Amniotic stem cell (primary cell): ENCODE results near the gene RPS6KA2.
"Not testable (repeated sequence)": the region's sequence is repeated elsewhere in the genome, so short reads cannot be mapped to it uniquely, and the experiment has no call there.

Experiments
- DNase-seq: peaks from one replicate; lab custom pipeline; 2025; lab: John Stamatoyannopoulos, UW

RPS6KA2 gene

DNA sequence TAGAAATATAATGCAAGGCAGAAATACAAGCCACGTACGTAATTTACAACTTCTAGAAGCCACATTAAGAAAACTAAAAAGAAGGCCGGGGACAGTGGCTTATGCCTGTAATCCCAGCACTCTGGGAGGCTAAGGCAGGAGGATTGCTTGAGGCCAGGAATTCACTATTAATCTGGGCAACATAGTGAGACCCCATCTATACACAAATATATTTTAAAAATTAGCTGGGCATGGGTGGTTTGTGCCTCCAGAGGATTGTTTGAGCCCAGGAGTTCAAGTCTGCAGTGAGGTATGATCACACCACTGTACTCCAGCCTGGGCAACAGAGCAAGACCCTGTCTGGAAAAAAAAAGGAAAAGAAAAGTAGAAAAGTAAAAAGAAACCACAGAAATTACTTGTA is 256.6 kb downstream of the RPS6KA2 start:
- no peak for DNase-seq

DNA sequence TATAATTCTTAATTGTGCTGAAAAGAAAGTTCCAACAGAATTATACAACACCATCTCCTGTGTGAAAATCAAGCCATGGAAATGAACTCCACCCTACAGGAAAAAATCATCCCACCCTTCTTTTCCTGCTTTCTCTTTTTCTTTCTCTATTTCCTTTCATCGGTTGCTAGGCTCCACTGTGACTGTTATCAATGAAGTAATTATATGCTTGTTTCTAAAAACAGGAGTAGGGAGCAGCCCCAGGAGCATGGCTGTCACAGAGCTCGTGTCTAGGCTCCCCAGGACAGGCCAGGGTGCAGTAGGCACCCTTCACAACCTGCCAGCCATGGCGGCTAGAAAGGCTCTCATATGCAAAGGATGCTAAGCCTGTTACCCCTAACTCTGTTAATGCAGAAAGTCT is 257.3 kb downstream of the RPS6KA2 start:
- no peak for DNase-seq

DNA sequence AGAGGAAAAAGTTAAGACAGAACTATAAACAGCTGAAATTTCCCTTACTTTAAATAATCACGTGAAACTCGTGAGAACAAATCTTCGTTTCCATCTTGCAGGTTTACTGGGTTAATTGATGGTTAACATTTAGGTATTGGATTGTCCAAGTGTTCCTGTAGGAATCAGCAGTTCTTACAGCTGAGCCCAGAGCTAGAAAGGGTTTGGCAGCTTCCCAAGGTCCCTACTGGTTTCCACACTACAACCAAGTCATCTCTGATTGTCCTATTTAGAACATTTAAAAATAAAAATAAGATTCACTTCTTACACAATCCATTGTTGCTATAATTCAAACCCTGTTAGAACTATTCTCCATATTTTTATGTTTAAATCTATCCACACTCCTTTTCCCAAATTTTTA is 260.1 kb downstream of the RPS6KA2 start:
- no peak for DNase-seq

DNA sequence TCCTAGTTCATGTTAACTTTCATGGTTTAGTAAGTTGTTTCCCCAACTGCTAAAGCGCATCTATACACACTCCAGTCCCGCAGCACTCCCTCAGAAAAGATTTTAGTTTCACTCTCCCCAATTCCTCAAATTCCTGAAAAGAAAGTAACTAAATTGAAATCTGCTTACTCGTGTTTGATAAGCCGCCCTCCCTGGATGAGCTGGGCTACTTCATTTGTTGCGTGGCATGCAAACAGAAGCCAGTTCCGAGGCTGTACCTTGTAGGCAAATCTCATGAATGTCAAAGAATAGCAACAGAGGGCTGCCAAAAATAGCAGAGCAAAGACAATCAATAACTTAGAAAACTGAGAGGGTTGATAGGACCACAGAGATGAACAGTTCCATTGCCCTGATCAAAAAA is 261.2 kb downstream of the RPS6KA2 start:
- DNase-seq = no peak

DNA sequence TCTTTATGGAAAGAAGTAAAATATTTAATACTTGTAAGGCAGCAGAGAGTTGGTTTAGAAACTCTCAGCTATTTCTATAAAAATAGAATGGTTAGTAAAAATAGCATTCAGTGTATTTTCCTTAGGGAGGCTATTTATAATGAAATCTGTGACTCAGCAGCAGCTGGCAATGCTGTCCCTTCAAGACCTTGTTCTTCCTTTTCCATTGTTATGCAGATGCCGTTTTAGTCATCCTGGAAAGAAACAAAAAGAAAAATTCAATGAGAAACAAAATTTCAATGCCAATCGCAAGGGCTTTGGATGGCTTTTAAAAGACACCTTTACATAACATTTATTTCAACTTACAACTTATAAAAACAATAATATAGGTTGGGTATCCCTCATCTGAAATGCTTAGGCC is 261.8 kb downstream of the RPS6KA2 start:
- no peak for DNase-seq

DNA sequence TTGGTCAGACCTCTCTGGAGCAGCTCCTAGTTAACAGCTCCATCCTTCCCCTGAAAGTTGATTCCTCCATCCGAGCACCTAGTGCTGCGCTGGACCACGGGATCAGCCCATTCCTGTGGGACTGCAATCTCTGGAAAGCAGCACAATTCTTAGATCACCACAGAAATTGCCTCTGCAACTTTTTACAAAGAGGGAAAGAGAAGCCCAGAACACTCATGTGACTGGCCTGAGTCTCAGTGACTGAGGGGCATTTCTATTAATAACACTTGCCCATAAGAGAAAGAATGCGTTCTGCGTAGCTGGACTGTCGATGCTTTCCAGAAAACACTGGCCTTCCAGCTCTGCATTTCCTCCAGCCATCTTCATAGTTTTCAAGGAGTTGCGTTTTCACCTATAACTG is 262.6 kb downstream of the RPS6KA2 start:
- no peak for DNase-seq

DNA sequence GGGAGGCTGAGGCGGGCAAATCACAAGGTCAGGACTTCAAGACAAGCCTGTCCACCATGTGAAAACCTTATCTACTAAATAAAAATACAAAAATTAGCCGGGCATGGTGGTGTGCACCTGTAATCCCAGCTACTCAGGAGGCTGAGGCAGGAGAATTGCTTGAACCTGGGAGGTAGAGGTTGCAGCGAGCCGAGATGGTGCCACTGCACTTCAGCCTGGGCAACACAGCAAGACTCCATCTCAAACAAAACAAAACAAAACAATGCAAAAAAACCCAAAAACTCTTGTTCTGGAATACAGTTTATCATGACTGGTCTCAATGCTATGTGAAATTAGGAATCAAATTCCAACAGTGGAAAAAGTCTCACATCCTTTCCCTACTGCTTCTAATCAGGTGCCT is 264.6 kb downstream of the RPS6KA2 start:
- DNase-seq = not testable (repeated sequence)

DNA sequence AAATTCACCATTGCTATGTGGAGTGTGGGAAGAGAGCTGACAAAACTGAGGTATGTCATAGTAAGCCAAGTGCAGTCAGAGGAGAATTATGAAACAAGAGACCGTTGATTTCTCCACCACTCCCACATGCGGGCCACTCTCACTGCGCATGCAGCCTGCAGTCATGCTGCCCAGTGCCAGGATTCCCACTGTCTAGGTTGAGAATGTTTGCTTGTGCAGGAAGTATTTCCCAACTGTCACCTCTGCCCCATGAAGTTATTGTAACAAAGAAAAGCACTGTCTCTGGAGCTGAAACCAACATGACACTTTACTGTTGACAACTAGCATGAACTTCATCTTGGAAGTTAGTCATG is 266.0 kb downstream of the RPS6KA2 start:
- no peak for DNase-seq

DNA sequence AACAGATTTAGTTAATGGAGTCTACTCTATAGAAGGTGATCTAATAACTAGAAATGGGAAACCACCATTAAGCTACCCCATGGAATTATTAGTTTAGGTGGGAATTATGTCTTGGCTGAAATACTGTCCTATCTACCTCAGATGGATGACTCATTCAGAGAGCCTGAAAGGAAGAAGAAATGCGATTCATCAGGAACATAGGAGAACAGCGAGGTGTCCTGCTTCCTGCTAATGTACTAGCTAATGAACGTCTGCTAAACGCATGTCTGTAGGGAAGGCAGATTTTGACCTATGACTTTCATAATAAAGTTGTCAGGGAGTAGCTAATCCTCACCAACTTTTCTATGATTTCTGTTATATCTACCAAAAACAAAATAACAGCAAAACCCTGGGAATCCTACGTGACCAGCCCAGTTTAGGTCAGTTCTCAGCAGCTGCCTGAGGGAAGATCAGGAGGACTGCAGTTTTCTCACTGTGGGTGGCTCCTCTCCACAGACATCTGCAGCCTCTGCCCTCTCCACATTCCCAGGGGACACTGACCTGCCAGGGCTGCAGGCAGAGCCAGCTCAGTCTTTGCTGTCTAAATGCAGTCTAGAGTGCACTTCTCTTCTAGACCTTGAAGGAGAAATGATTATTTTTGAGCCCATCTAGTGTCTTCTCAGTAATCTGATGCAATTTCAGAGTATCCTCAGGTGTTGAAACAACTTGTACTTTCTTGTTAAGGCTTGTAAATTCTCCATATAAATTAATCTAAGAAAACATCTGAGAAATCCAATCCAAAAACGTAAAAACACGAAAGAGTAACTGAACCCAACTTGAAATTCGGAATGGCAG is 266.6 kb downstream of the RPS6KA2 start:
- no peak for DNase-seq
